Measurements from ENCODE around the gene HCFC1.

- TF ChIP-seq CTCF (IDR thresholded peaks at IDR 0.05; ENCODE audit: insufficient read depth, low read depth, low read length) (no peak), EZH2 (IDR thresholded peaks at IDR 0.05; ENCODE audit: insufficient read depth, low read length) (no peak)
These were observed 929 bp upstream of the HCFC1 start, which contains the start of gene TMEM187 for GRCh38 chrX:153972368-153973126.
